Measurements from ENCODE around the gene M1AP. TPM values are rescaled to one million over a fixed set of nuclear protein-coding genes. Genes with fewer than 3 reads are reported as not detected.

Gene M1AP
- total RNA-seq, 1 experiment from 2014 or later, result not detected

DNA sequence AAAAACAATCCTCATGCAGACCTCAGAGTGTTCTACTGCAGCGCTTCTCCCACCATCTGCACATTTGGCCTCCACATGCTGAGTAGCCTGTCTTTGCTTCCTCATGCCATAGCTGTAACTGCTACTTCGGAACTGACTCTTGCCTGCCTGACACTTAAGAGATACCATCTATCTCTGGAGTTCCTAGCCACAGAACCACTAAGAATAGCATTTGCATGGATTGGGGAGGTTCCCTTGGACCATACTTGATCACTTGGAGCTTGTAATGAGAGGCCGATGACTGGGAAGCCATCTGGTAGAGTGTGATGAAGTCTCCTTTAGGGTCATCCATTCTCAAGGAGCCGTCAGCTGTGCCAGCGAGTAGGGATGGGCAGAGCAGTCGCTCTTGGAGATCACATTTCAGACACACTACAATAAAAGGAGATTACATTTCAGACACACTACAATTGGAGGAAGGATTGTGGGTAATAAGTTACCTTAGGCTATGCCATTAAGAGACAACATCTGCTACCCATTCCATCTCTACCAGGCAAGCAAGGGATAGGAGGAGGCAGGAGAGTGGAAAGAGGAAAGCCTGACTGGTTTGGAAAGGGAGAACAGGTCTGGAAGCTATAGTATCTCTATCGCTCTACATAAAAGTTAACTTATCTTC, 71.8 kb downstream of the M1AP start:
- Histone ChIP-seq H3K36me3 (ENCODE audit: control insufficient read depth, insufficient read depth, low read length) (no peaks in the 10 kb centered on the region), H3K4me3 (ENCODE audit: low read depth in 2 of 2, low read length in 2 of 2) (no peak overlapping the region), H3K27me3 (ENCODE audit: control insufficient read depth, insufficient read depth, low read length) (no peaks in the 10 kb centered on the region), H3K27ac (ENCODE audit: low read length) (no peak overlapping the region), H3K4me1 (ENCODE audit: control insufficient read depth, insufficient read depth, low read length) (no peaks in the 10 kb centered on the region), H3K9me3 (ENCODE audit: control insufficient read depth, insufficient read depth, low read depth, low read length) (no peaks in the 10 kb centered on the region)
- ATAC-seq (no peak), DNase-seq (ENCODE audit: low read depth, low spot score) (no peak)
- POLR2A ChIA-PET, result interaction anchor here (0.6 kb wide), 1 partner anchor 37 kb away, joined by 3 read pairs; no protein-coding TSS in a partner anchor
- in situ Hi-C loops (cut with HindIII; ENCODE audit: low pct_unique_long_range_greater_than_20kb, low sequenced_read_pairs), result no loop called here
- CTCF ChIA-PET, result interaction anchor here (0.6 kb wide), 2 partner anchors 66 to 474 kb away, joined by 3 to 4 read pairs; no protein-coding TSS in a partner anchor
- BruUV-seq (replicated peaks), result no TSS peak
- TF ChIP-seq, protein P1, sequence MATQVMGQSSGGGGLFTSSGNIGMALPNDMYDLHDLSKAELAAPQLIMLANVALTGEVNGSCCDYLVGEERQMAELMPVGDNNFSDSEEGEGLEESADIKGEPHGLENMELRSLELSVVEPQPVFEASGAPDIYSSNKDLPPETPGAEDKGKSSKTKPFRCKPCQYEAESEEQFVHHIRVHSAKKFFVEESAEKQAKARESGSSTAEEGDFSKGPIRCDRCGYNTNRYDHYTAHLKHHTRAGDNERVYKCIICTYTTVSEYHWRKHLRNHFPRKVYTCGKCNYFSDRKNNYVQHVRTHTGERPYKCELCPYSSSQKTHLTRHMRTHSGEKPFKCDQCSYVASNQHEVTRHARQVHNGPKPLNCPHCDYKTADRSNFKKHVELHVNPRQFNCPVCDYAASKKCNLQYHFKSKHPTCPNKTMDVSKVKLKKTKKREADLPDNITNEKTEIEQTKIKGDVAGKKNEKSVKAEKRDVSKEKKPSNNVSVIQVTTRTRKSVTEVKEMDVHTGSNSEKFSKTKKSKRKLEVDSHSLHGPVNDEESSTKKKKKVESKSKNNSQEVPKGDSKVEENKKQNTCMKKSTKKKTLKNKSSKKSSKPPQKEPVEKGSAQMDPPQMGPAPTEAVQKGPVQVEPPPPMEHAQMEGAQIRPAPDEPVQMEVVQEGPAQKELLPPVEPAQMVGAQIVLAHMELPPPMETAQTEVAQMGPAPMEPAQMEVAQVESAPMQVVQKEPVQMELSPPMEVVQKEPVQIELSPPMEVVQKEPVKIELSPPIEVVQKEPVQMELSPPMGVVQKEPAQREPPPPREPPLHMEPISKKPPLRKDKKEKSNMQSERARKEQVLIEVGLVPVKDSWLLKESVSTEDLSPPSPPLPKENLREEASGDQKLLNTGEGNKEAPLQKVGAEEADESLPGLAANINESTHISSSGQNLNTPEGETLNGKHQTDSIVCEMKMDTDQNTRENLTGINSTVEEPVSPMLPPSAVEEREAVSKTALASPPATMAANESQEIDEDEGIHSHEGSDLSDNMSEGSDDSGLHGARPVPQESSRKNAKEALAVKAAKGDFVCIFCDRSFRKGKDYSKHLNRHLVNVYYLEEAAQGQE (IDR thresholded peaks at IDR 0.05; ENCODE audit: insufficient read depth in 1 of 2, low read depth in 2 of 2, low read length in 1 of 2), result no peak
- TF ChIP-seq CTCF (IDR thresholded peaks at IDR 0.05), result no peak
- no peak for TF ChIP-seq TCF7L2 (IDR thresholded peaks at IDR 0.05; ENCODE audit: low read depth, low read length)
- TF ChIP-seq POLR2AphosphoS5 (IDR thresholded peaks at IDR 0.05; ENCODE audit: low read depth, low read length), result no peak
- TF ChIP-seq SIN3A (IDR thresholded peaks at IDR 0.05; ENCODE audit: borderline replicate concordance, insufficient read depth, low read depth, low read length), result no peak
- intact Hi-C loops (cut with micrococcal nuclease; ENCODE audit: unreplicated experiment), result no loop called here

DNA sequence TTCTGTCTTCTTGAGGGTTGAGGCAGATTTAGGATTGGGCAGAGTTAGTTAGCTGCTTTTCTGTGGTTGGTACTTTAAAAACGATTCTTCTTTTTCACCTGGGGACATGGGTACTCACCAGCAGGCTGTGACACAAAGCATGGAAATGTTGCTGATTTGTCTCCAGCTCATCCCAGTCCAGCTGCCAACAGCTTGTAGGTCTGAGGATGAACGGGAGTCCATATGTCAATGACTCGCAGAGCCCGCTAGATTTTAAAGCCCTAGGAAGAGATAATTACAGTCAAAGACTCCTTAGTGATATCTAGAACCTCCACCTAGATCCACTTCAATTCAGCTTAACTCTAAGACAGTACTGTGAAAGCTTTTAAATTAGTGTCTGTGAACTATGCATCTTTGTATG, 72.8 kb downstream of the M1AP start:
- ATAC-seq (no peak), DNase-seq (ENCODE audit: low read depth, low spot score) (no peak)
- intact Hi-C loops (cut with micrococcal nuclease; ENCODE audit: unreplicated experiment) (no loop called here), in situ Hi-C loops (cut with HindIII; ENCODE audit: low pct_unique_long_range_greater_than_20kb, low sequenced_read_pairs) (no loop called here)
- ChIA-PET CTCF (no interaction called here), POLR2A (interaction anchor here (0.6 kb wide), 1 partner anchor 36 kb away, joined by 3 read pairs; no protein-coding TSS in a partner anchor)
- no peak for TF ChIP-seq POLR2AphosphoS5 (IDR thresholded peaks at IDR 0.05; ENCODE audit: low read depth, low read length)
- TF ChIP-seq TCF7L2 (IDR thresholded peaks at IDR 0.05; ENCODE audit: low read depth, low read length), result no peak
- Histone ChIP-seq H3K36me3 (ENCODE audit: control insufficient read depth, insufficient read depth, low read length) (no peaks in the 10 kb centered on the region), H3K27ac (ENCODE audit: low read length) (no peak overlapping the region), H3K9me3 (ENCODE audit: control insufficient read depth, insufficient read depth, low read depth, low read length) (no peaks in the 10 kb centered on the region), H3K4me3 (ENCODE audit: low read depth in 2 of 2, low read length in 2 of 2) (no peak overlapping the region), H3K27me3 (ENCODE audit: control insufficient read depth, insufficient read depth, low read length) (no peaks in the 10 kb centered on the region), H3K4me1 (ENCODE audit: control insufficient read depth, insufficient read depth, low read length) (no peaks in the 10 kb centered on the region)
- no TSS peak for BruUV-seq (replicated peaks)

Measured in Panc1 (cell line).